HG02852 (cell line): ENCODE data around the gene HTT.
"Not testable (repeated sequence)": the region's sequence is repeated elsewhere in the genome, so short reads cannot be mapped to it uniquely, and the experiment has no call there.

ENCODE experiments used
- ATAC-seq: cut with Tn5 transposase; IDR thresholded peaks from one replicate; pipeline ENCODE4 v1.9.1; 2021; ENCODE audit warnings: mild to moderate bottlenecking, moderate library complexity; ENCODE audit not compliant: unreplicated experiment

HTT gene

DNA sequence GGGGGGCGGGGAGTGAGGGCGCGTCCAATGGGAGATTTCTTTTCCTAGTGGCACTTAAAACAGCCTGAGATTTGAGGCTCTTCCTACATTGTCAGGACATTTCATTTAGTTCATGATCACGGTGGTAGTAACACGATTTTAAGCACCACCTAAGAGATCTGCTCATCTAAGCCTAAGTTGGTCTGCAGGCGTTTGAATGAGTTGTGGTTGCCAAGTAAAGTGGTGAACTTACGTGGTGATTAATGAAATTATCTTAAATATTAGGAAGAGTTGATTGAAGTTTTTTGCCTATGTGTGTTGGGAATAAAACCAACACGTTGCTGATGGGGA lies 1.1 kb downstream of the HTT start:
- no peak for ATAC-seq

DNA sequence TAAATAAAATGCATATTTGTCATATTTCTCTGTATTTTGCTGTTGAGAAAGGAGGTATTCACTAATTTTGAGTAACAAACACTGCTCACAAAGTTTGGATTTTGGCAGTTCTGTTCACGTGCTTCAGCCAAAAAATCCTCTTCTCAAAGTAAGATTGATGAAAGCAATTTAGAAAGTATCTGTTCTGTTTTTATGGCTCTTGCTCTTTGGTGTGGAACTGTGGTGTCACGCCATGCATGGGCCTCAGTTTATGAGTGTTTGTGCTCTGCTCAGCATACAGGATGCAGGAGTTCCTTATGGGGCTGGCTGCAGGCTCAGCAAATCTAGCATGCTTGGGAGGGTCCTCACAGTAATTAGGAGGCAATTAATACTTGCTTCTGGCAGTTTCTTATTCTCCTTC lies 3.3 kb downstream of the HTT start:
- peak; percentile 33 for ATAC-seq

DNA sequence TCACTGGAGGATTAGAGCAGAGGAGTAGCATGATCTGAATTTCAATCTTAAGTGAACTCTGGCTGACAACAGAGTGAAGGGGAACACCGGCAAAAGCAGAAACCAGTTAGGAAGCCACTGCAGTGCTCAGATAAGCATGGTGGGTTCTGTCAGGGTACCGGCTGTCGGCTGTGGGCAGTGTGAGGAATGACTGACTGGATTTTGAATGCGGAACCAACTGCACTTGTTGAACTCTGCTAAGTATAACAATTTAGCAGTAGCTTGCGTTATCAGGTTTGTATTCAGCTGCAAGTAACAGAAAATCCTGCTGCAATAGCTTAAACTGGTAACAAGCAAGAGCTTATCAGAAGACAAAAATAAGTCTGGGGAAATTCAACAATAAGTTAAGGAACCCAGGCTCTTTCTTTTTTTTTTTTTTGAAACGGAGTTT lies 5.2 kb downstream of the HTT start:
- ATAC-seq = peak; percentile 46

DNA sequence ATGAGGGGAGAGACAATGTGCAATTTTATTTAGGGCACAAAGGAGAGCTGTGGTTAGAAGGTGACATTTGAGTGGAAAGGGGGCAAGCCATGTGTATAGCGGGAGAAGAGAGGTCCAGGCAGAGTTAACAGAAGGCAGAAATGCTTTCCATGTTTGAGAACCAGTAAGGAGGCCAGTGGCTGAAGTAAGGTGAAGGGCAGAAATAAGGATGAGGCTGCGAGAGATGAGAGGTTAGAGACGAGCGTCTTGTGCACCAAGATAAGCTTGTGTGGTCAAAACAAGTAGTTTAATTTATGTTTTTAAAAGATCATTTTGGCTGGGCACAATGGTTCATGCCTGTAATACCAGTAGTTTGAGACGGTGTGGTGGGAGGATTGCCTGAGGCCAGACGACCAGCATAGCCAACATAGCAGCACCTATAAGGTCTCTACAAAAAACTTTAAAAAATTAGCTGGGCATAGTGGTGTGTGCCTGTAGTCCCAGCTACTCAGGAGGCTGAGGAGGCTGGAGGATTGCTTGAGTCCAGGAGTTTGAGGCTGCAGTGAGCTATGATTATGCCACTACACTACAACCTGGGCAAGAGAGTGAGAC lies 8.5 kb downstream of the HTT start:
- no peak for ATAC-seq

DNA sequence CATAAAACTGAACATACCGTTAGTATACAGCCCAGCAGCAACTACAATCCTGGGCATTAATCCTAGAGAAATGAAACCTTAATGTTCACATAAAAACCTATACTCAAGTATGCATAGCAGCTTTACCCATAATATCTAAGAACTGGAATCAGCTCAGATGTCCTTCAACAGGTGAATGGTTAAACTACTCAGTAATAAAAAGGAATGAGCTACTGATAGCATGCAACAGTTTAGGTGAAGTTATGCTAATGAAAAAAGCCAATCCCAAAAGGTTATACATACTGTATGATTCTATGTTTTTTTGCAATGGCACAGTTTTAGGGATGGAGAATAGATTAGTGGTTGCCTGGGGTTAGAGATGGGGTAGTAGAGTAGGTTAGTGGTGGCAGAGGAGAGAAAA lies 9.3 kb downstream of the HTT start:
- ATAC-seq = no peak

DNA sequence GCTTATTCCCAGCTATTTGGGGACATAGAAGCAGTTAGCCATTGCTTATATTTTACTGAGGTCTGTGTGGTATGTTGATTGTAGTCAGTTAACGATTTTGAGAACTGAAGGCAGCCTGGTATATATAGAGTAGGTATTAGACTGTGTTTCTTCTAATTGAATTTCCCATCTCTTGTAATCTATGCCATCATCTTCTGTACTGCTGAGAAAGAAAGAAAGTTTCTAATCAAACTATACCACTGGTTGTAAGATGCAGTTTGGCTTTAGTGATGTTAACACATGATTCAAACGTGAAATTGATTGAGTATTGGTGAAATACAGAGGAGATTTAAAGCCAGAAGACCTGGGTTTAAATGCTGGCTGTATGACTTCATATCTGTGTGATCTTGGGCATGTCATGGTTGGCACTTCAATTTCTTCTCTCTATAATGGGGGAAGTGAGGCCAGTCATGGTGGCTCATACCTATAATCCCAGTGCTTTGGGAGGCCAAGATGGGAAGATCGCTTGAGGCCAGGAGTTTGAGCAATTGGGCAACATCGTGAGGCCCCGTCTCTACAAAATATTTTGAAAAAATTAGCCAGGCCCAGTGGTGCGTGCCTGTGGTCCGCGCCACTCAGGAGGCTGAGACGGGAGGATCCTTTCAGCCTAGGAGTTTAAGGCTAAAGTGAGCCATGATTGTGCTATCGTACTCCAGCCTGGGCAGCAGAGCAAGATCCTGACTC lies 11.6 kb downstream of the HTT start:
- ATAC-seq = no peak

- ATAC-seq = no peak
These were observed 12.8 kb downstream of the HTT start for GRCh38 chr4:3087115-3087797.

DNA sequence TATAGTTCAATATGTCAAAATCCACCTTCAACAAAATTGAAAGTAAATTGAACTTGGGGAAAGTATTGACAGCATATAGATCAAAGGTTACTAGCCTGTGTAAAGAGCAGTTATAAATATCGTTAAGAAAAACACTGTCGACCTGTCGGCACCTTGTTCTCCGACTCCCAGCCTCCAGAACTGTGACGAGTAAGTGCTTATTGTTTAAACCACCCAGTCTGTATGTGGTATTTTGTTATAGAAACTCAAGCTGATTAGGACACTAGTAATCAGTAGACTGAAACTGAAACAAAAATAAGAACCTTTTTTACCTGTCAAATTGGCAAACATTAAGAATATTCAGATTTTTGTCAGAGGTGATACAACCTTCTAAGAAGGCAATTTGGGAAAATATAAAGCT lies 17.0 kb downstream of the HTT start:
- no peak for ATAC-seq

GRCh38 chr4:3094701-3095100 lies 20.2 kb downstream of the HTT start:
- ATAC-seq = not testable (repeated sequence)

- ATAC-seq = no peak
These were observed 21.7 kb downstream of the HTT start for GRCh38 chr4:3096202-3096601.

DNA sequence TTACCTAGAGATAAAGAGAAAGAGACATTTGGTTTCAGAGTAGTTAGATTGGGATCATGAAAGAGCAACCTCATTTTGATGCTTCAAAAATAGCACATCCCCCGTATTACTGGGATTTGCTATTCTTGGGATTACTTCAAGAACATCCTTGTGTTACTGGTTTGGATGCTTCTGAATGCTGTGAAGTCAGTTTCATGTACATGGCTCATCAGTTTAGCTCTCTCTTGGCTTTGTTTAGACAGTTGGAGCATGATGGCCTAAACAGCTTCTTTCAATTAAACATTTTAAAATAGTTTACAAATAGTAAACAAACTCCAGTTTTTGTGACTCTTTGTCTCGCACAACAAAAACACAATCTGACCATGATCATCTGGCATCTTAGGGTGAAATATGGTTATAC lies 23.9 kb downstream of the HTT start:
- no peak for ATAC-seq

GRCh38 chr4:3106339-3107186 lies 32.1 kb downstream of the HTT start:
- peak; percentile 94 for ATAC-seq

- ATAC-seq = no peak
These were observed 32.8 kb downstream of the HTT start for GRCh38 chr4:3107271-3107670.

DNA sequence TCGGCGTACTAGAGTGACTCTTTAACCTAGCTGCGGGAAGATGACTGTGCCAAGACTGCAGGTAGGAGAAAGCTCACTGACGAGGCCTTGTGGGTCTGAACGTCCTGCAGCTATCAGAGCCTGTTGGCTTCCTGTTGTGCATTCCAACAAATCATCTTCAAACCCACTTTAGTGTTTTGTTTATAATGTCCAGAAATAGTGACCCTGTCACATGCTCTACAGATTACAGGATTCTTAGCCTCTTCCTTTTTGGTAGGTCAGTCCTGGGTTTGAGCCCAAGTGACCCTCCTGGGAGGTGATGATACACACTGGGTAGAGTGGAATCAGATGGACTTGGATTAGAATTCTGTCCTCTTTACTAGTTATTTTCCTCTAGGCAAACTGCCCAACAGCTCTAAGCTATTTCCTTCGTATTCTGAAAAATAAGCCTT lies 33.2 kb downstream of the HTT start:
- ATAC-seq = no peak

- no peak for ATAC-seq
These were observed 33.7 kb downstream of the HTT start for GRCh38 chr4:3108211-3108610.

DNA sequence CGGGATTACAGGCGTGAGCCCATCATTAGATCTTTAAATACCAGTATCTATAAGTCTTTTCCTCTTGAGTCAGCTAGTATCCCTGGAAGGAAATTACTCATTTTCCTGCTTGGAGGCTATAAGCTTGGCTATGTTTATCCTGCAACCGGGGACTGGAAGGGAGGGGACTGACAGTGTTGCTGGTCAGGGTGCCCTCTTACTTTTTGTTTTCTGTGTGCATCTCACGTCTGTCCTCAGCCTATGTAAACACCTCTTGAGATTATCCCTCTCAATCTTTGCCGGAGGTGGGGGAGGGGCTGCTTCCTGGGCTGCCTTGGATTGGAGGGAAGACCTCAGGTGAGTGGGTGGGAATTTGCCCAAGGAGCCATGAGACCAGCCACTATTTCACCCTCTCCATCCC lies 37.0 kb downstream of the HTT start:
- no peak for ATAC-seq

GRCh38 chr4:3112201-3112600 lies 37.7 kb downstream of the HTT start:
- no peak for ATAC-seq

DNA sequence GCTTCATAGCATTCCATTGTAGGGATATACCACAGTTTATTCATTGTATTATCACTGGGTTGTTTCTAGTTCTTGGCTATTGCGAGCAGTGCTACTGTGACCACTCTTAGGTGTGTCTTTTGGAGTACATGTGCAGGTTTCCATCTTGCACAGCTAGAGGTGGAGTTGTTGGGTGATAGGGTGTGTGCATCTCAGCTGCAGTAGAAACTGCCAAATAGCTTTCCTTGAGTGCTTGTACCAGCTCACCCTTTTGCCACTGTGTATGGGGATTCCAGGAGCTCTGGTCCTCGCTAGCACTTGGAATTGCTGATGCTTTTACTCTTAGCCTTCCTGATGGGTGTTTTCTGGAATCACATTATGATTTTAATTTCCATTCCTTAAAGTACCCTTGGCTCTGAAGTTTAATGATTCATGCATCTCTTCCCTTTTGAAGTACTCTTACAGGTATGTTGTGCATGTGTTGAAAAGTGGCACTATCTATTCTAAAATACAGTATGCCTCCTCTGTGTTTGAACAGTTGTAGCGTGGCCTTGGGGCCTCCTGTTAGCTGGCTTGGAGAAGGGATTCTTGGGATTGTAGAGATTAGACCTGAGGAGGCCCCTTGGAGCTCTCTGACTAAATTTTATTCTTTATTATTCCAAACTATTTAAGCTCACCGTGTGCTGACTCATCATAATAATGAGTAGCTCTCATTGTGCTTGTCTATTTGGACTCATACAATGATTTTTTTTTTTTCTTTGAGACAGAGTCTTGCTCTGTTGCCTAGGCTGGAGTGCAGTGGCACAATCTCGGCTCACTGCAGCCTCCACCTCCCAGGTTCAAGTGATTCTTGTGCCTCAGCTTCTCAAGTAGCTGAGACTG lies 38.4 kb downstream of the HTT start:
- no peak for ATAC-seq

DNA sequence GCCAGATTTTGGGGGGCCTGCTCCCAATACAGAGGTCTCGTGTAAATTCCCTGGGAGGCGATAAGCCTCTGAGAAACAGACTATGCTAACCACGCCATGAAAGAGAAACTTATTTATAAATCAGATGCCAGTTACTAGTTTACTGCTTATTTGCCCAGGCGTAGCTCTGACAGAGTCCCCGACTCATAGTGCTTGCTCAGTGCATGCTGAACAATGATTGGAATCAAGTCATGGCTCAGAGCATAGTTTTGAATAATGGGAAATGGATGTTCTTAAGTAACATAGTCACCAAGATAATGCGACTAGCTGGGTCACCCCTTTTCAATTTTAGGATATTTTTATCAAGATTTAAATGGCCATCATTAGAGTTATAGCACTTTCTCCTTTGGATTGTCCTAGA lies 39.9 kb downstream of the HTT start:
- no peak for ATAC-seq

DNA sequence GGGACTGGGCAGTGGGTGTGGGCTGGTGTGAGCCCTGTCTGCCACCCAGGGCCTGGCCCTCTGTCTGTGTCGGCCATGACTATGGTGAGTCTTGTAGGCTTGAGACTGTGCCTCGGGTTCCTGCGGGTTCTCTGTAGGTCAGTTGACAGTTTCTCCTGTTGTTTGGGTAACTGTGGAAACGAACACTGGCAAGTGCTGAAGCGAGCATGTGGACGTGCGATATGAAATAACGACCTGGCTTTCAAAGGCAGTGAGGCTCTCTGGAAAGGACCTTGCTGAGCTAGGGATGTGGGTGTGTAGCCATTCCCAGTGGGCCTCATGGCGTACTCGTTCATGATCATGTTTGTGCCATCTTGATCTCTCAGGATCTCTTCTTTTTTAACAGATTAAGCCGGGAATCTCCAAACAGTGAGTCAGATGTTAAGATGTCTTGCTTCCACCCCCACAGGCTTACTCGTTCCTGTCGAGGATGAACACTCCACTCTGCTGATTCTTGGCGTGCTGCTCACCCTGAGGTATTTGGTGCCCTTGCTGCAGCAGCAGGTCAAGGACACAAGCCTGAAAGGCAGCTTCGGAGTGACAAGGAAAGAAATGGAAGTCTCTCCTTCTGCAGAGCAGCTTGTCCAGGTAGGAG lies 41.3 kb downstream of the HTT start:
- ATAC-seq = no peak
